K562 (cell line): ENCODE measurements around the gene NUP98. TPM values are rescaled to one million over a fixed set of nuclear protein-coding genes. Genes with fewer than 3 reads are reported as not detected.

ENCODE experiments used
- ATF7 ChIP-seq: fragments of 450-650 bp; IDR thresholded peaks from 2 replicates; pipeline ENCODE4 v1.7.1; 2014; ENCODE audit warnings: mild to moderate bottlenecking, moderate library complexity
- BDP1 ChIP-seq: IDR thresholded peaks from 3 replicates; pipeline ENCODE4 v1.6.1; 2011; ENCODE audit not compliant: insufficient read length, insufficient read depth
- ELF1 ChIP-seq: fragments of 200-800 bp; sonication (Bioruptor generic); IDR thresholded peaks from 2 replicates; pipeline ENCODE4 v1.6.1; 2016; ENCODE audit warnings: missing genetic modification characterization, missing compliant biosample characterization
- ELF4 ChIP-seq: fragments of 450-650 bp; formaldehyde crosslinking; IDR thresholded peaks from 2 replicates; pipeline ENCODE4 v1.4.0; 2022; ENCODE audit warnings: missing genetic modification characterization
- FUS ChIP-seq: fragments of 200-400 bp; formaldehyde crosslinking; optimal IDR thresholded peaks from 2 replicates; pipeline ENCODE3; 2017; ENCODE audit warnings: low read depth, low read length
- GABPA ChIP-seq: fragments of 200-800 bp; sonication (Bioruptor generic); conservative IDR thresholded peaks from 2 replicates; pipeline ENCODE4 v1.6.1; 2016; ENCODE audit warnings: low read depth, missing genetic modification characterization, missing compliant biosample characterization
- HNRNPLL ChIP-seq: fragments of 200-400 bp; formaldehyde crosslinking; IDR thresholded peaks from 2 replicates; pipeline ENCODE4 v1.6.1; 2017; ENCODE audit warnings: low read length, low read depth, mild to moderate bottlenecking; ENCODE audit not compliant: poor library complexity, severe bottlenecking
- MTA1 ChIP-seq: fragments of 450-650 bp; IDR thresholded peaks from 2 replicates; pipeline ENCODE4 v1.6.1; 2017; ENCODE audit warnings: borderline replicate concordance
- MTA3 ChIP-seq: fragments of 450-650 bp; formaldehyde crosslinking; IDR thresholded peaks from 2 replicates; pipeline ENCODE4 v1.6.1; 2017; ENCODE audit warnings: mild to moderate bottlenecking, borderline replicate concordance
- PTBP1 ChIP-seq: fragments of 200-400 bp; formaldehyde crosslinking; IDR thresholded peaks from 2 replicates; pipeline ENCODE4 v1.6.1; 2017; ENCODE audit warnings: low read depth, low read length
- RBM15 ChIP-seq: fragments of 200-400 bp; formaldehyde crosslinking; IDR thresholded peaks from 2 replicates; pipeline ENCODE4 v1.6.1; 2018; ENCODE audit warnings: mild to moderate bottlenecking, low read length, moderate library complexity; ENCODE audit not compliant: insufficient read depth
- RBM39 ChIP-seq: fragments of 200-400 bp; formaldehyde crosslinking; optimal IDR thresholded peaks from 2 replicates; pipeline ENCODE3; 2018; ENCODE audit warnings: low read depth, low read length
- SIN3A ChIP-seq, 2 experiments: fragments of 150-350 bp in 1 of 2; IDR thresholded peaks; 2 replicates each; pipeline ENCODE4 v1.6.1; 2011 to 2016; ENCODE audit warnings: borderline replicate concordance in 2 of 2, low read depth in 2 of 2, low read length in 2 of 2, mild to moderate bottlenecking in 2 of 2, moderate library complexity in 2 of 2; ENCODE audit not compliant: control insufficient read depth in 1 of 2
- TRIM24 ChIP-seq, 2 experiments: fragments of 450-650 bp; IDR thresholded peaks; 2 replicates each; pipeline ENCODE4 v1.6.1; 2016
- U2AF1 ChIP-seq: fragments of 200-400 bp; formaldehyde crosslinking; optimal IDR thresholded peaks from 2 replicates; pipeline ENCODE3; 2017; ENCODE audit warnings: mild to moderate bottlenecking, low read depth, low read length, moderate library complexity
- ZNF143 ChIP-seq: sonication (generic); formaldehyde crosslinking; IDR thresholded peaks from 2 replicates; pipeline ENCODE4 v1.9.0; 2022; ENCODE audit warnings: mild to moderate bottlenecking, missing genetic modification reagents
- ZNF551 ChIP-seq: fragments of 250-450 bp; sonication (Bioruptor Pico); IDR thresholded peaks from 2 replicates; pipeline ENCODE4 v1.5.0; 2021; ENCODE audit warnings: mild to moderate bottlenecking, moderate library complexity
- ZNF785 ChIP-seq: fragments of 250-450 bp; sonication (Bioruptor Pico); IDR thresholded peaks from 2 replicates; pipeline ENCODE4 v1.4.0; 2020; ENCODE audit warnings: mild to moderate bottlenecking
- polyA plus RNA-seq, 8 experiments: library from polyadenylated mRNA; depleted of rRNA in 4 of 8; stranded (reverse) in 5 of 8; unstranded in 3 of 8; fragments of >200 nt; fragmentation: Nextera tagmentation in 2 of 8; fragmentation: Illumina TruSeq in 1 of 8; extraction: Ambion mirVana in 2 of 8; extraction: Trizol in 1 of 8; gene quantifications; 2 replicates each; pipeline versions ENCODE4 v1.2.1 to v1.2.3, GENCODE V29; 2011 to 2014; ENCODE audit warnings: inconsistent platforms in 1 of 8, missing spikeins in 1 of 8
- total RNA-seq, 7 experiments: library from RNA; depleted of rRNA in 6 of 7; stranded (reverse); fragments of >200 nt in 6 of 7; fragmentation: Illumina TruSeq in 2 of 7; extraction: Trizol in 2 of 7; gene quantifications; 2 replicates each; pipeline versions ENCODE4 v1.2.1 to v1.2.3, GENCODE V29; 2011 to 2021; ENCODE audit warnings: low replicate concordance in 1 of 7
- TF ChIP-seq, protein P1 (sequence below): fragments of 250-450 bp; sonication (Bioruptor Pico); IDR thresholded peaks from 2 replicates; pipeline ENCODE4 v1.4.0; 2020; ENCODE audit warnings: mild to moderate bottlenecking, moderate library complexity, borderline replicate concordance
- TF ChIP-seq, protein P2 (sequence below): fragments of 250-450 bp; sonication (Bioruptor Pico); IDR thresholded peaks from 2 replicates; pipeline ENCODE4 v1.8.0; 2021; ENCODE audit warnings: moderate library complexity, mild to moderate bottlenecking, inconsistent platforms
- TF ChIP-seq, protein P3 (sequence below): fragments of 450-650 bp; IDR thresholded peaks from 2 replicates; pipeline ENCODE4 v1.6.1; 2016
- TF ChIP-seq, protein P4 (sequence below): fragments of 250-450 bp; sonication (Bioruptor Pico); IDR thresholded peaks from 2 replicates; pipeline ENCODE4 v1.9.0; 2021; ENCODE audit warnings: mild to moderate bottlenecking

NUP98 gene
- total and polyA plus RNA-seq, 9 of the 15 experiments (the other 6 are each of a cell fraction or from before 2014, with no cell fraction given), result 45.1 to 196 (median 130) TPM

DNA sequence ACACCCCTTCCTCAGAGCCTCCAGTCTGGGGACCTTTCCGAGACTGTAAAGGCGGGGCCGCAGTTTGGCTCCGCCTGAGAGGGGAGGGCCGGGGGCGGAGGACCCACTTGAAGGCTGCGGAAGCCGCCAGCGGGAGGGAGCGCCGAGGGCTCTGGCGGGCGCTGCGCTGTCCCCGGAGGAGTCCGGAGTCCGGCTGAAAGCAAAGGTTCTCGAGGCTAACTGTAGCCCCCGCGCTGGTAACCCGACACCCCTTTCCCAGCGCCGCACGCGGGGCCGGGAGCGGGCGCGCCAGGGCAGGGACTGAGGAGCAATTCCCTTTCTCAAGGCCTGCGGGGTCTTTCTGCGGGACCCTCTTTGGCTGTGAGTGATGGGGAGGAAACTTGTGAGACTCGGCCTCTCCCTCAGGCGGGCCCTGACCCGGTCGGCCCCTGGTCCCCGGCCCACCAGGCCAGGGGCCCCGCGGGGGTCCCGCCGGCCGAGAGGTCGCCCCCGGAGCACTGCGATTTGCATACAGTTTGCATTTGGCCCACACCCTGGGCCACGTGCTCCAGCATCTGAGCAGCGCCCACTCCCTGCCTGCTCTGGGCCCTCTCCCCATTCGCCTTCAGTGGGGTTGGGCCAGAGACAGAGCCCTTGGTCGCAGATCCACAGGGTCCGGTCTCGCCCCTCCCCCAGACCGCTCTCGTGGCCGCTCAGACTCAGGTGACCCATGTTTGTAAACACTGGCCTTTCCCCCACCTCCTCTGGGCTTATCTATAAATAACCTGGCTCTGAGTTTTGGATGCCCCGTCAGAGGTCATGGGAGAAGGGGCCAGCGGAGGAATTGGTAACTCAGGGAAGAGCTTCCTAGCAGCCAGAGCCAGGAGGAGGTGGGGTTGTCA is 155.0 kb downstream of the NUP98 start (continued):
- TF ChIP-seq FUS (no peak), U2AF1 (no peak), ELF4 (no peak), RBM39 (no peak), ZNF785 (CRISPR knock-in tag) (no peak), GABPA (no peak), HNRNPLL (peak; percentile 90), PTBP1 (no peak), RBM15 (no peak), ZNF551 (no peak), ATF7 (peak; percentile 54; the same call in 1 of the 2 replicates), MTA1 (no peak), TRIM24 (IDR thresholded peaks at IDR 0.05) (no peak), MTA3 (peak; percentile 74; the same call in 1 of the 2 replicates), SIN3A (IDR thresholded peaks at IDR 0.05; ENCODE audit: borderline replicate concordance in 2 of 2, control insufficient read depth in 1 of 2, low read depth in 2 of 2, low read length in 2 of 2) (no peak), BDP1 (no peak), ZNF143 (CRISPR knock-in tag) (peak; percentile 36; the same call in 1 of the 2 replicates), ELF1 (no peak)
- TF ChIP-seq, protein P1, sequence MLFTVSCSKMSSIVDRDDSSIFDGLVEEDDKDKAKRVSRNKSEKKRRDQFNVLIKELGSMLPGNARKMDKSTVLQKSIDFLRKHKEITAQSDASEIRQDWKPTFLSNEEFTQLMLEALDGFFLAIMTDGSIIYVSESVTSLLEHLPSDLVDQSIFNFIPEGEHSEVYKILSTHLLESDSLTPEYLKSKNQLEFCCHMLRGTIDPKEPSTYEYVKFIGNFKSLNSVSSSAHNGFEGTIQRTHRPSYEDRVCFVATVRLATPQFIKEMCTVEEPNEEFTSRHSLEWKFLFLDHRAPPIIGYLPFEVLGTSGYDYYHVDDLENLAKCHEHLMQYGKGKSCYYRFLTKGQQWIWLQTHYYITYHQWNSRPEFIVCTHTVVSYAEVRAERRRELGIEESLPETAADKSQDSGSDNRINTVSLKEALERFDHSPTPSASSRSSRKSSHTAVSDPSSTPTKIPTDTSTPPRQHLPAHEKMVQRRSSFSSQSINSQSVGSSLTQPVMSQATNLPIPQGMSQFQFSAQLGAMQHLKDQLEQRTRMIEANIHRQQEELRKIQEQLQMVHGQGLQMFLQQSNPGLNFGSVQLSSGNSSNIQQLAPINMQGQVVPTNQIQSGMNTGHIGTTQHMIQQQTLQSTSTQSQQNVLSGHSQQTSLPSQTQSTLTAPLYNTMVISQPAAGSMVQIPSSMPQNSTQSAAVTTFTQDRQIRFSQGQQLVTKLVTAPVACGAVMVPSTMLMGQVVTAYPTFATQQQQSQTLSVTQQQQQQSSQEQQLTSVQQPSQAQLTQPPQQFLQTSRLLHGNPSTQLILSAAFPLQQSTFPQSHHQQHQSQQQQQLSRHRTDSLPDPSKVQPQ (CRISPR knock-in tag), result no peak
- TF ChIP-seq, protein P2, sequence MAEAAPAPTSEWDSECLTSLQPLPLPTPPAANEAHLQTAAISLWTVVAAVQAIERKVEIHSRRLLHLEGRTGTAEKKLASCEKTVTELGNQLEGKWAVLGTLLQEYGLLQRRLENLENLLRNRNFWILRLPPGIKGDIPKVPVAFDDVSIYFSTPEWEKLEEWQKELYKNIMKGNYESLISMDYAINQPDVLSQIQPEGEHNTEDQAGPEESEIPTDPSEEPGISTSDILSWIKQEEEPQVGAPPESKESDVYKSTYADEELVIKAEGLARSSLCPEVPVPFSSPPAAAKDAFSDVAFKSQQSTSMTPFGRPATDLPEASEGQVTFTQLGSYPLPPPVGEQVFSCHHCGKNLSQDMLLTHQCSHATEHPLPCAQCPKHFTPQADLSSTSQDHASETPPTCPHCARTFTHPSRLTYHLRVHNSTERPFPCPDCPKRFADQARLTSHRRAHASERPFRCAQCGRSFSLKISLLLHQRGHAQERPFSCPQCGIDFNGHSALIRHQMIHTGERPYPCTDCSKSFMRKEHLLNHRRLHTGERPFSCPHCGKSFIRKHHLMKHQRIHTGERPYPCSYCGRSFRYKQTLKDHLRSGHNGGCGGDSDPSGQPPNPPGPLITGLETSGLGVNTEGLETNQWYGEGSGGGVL (CRISPR knock-in tag), result no peak
- TF ChIP-seq, protein P3, sequence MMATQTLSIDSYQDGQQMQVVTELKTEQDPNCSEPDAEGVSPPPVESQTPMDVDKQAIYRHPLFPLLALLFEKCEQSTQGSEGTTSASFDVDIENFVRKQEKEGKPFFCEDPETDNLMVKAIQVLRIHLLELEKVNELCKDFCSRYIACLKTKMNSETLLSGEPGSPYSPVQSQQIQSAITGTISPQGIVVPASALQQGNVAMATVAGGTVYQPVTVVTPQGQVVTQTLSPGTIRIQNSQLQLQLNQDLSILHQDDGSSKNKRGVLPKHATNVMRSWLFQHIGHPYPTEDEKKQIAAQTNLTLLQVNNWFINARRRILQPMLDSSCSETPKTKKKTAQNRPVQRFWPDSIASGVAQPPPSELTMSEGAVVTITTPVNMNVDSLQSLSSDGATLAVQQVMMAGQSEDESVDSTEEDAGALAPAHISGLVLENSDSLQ, result no peak
- TF ChIP-seq, protein P4, sequence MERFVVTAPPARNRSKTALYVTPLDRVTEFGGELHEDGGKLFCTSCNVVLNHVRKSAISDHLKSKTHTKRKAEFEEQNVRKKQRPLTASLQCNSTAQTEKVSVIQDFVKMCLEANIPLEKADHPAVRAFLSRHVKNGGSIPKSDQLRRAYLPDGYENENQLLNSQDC (CRISPR knock-in tag), result no peak
